Jurkat, Clone E6-1 (cell line): ENCODE results near the gene PRELID1.
"Not testable (repeated sequence)": the region's sequence is repeated elsewhere in the genome, so short reads cannot be mapped to it uniquely, and the experiment has no call there.

Source experiments
- DNase-seq: peaks from one replicate; pipeline ENCODE4 v3.0.0-alpha.2; 2011; ENCODE audit warnings: low read depth, low spot score
- H3K4me3 ChIP-seq: 2 replicates; pipeline ENCODE4 v1.5.1; 2011; ENCODE audit warnings: mild to moderate bottlenecking, low read length, control low read depth, moderate library complexity

Gene PRELID1

DNA sequence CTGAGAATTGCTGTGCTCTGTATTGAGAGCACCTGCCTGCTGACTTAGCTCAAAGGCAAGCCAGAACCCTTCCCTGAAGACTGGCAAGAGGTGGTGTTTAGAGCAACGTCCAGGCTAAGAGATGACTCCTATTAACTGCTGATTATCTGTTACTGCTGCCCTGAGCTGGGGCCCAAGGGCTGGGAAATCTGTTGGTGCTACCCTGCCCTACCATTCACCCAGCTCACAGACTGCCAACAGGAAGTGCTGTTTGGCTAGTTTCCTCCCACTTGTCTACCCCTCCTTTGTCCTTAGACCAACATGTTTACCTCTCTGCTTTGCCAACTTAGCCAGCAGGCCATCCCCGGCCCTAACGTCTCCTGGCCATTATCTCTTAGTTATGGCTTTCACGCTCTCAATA lies 7.0 kb upstream of the PRELID1 start:
- DNase-seq = no peak
- no peak overlapping the region for H3K4me3 ChIP-seq

DNA sequence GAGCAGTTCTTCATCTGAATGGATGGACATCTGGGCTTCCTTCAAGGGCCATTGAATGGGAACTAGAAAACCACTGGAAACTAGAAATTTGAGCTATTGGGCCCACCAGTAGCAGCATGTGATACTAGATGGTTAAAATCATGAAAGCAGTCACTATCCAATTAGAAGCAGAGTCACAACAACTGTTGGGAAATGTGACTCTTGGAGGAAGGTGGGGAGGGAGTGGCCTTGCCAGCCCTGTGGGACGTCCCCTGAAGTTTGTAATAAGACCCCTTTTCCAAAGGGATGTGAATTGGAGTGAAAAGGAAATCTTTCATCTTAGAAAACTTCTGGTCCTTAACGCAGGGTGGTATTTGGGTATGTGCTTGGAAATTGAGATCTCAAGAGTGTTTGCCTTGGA lies 5.7 kb upstream of the PRELID1 start:
- no peak for DNase-seq
- H3K4me3 ChIP-seq = no peak overlapping the region

DNA sequence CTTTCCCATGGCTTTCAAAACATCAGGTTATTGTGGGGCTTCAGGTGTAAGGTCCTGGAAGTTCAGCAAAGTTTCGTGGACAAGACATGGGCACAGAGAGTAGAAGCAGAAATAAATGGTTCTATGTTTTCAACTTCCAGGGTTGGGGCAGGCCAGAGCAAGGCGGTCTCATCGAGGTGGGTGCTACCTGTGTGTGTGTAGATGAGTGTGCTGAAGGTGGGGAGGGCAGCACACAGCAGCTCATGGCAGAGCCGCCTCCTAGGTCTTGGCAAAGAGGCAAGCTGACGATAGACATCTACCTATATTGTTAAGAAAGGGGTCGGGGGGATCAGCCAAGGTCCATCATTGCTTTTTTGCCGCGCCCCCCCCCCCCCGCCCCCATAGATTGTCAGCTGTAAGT lies 3.9 kb upstream of the PRELID1 start:
- no peak overlapping the region for H3K4me3 ChIP-seq
- no peak for DNase-seq

DNA sequence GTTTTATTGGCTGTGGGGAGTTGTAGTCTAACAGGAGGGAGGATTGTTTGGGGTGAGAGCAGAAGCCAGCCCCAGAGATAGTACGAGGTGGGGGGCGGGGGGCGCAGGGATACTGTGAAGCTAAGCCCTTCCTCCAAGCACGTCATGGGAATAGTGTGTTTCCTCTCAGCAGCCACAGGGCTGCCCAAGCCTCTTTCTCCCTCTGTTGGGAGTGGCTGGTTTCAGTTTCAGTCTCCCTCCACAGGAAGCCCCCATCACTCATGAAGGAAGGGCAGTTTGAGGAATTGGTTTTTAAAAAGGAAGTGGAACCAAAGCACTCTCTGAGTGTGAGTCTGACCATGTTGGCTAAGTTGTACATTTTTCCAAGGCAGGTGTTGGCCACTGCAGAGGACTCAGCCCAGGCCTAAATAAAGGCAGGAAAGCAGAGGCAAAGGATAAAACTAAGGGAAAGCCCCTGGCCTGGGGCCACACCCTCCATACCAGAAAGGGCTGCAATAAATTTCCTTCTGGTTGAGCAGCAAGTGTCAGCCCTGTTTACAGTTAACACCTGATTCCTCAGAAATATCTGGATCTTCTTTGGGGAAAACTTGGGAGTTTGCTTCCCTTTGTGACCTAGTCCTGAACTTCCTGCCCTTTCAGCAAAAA lies 3.2 kb upstream of the PRELID1 start:
- DNase-seq = peak; percentile 68
- H3K4me3 ChIP-seq = no peak overlapping the region

DNA sequence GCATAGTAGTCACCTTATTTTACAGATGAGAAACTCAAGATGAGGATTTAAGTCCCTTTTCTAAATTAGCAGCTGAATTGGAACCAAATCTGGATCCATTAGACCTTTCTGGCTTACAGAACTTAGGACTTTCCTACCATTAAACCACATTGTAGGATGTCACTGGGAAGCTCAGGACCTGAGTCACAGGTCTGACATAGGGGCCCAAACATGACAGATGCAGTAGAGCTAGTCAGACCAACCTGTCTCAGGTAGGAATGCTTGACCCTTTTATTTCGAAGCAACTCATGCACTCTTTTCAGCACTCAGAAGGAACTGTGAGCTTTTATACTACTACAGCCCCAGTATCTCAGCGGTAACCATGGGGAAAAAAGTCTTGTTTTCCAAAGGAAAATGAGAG lies 2.6 kb upstream of the PRELID1 start:
- H3K4me3 ChIP-seq = no peak overlapping the region
- DNase-seq = no peak

DNA sequence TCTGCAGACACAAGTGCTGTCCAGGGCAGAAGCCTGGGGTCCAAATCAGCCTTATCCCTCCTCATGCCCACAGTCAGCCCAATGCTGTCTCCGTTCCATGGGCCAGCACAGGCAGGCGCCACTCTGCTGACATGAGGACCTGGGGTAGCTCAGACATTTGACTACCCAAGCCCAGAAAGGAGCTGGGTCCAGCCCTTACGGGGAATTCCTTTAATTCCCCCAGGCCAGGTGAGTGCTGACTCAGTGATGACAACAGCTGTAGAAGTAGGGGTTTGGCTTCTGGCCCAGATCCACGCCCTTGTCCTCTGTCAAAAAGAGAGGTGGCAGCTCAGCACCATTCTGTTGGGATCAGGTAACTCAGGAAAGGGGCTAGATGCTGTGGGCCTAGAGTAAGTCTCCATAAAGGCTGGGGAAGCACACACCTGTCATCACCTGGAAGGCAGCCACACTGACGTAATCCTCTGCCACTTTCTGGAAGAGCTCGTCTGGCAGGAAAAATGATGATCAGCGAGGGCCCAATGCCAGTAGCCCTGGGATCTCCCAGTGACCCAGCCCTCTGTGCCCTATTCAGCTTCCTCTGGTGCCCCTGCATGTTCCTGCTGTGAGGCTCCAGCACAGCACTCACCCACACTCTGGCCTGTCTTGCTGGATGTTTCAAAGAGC lies 2.0 kb upstream of the PRELID1 start:
- H3K4me3 ChIP-seq = no peak overlapping the region
- DNase-seq = no peak

DNA sequence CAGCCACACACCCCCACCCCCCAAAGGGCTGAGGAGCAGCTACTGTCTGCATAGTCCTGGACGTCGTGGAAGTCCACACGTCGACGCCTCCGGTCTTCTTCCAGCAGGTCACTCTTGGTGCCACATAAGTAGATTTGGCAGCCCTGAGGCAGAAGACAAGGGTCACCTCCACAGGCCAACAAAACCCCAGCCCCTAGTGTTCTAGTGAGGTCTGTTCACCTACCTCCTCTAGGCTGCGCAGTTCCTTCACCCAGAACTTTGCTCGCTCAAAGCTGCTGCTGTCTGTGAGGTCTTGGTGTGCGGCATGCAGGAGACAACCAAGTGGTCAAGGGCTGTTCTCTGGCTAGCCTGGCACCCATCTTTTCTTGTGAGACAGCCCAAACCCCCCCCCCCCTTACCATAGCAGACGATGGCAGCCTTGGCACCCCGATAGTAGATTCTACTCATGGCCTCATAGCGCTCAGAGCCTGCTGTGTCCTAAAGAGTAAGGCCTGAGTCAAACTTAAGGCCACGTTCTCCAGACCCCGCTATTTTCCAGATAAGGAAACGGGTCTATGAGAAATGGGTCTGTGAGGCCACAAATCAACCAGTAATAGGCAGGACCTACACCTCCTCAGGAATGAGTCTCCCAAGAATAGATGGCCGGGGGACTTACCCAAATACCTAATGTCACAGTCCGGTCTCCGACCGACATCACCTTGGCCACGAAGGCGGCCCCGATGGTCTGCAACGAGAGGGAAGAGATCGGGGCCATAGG lies 1.1 kb upstream of the PRELID1 start:
- no peak for DNase-seq
- H3K4me3 ChIP-seq = peak overlapping the region; percentile 59

DNA sequence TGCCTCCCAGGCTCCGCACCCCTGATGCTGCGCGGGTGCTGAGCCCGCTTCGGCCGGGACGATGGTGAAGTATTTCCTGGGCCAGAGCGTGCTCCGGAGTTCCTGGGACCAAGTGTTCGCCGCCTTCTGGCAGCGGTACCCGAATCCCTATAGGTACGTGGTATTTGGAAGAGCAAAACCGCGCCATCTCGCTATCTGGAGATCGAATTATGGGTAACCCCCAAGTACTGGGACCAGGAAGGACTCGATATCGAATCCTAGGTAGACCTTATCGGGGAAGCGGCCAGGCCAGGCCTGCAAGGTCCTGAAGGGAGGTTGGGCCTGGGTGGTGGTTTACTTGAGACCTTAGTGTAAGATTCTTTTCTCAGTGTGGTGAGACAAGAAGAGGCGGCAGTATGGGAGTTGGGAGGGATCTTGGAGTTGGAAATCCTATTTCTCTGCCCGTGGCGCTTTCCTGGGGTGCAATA lies 359 bp downstream of the PRELID1 start:
- H3K4me3 ChIP-seq = peak overlapping the region; percentile 59
- DNase-seq = no peak

DNA sequence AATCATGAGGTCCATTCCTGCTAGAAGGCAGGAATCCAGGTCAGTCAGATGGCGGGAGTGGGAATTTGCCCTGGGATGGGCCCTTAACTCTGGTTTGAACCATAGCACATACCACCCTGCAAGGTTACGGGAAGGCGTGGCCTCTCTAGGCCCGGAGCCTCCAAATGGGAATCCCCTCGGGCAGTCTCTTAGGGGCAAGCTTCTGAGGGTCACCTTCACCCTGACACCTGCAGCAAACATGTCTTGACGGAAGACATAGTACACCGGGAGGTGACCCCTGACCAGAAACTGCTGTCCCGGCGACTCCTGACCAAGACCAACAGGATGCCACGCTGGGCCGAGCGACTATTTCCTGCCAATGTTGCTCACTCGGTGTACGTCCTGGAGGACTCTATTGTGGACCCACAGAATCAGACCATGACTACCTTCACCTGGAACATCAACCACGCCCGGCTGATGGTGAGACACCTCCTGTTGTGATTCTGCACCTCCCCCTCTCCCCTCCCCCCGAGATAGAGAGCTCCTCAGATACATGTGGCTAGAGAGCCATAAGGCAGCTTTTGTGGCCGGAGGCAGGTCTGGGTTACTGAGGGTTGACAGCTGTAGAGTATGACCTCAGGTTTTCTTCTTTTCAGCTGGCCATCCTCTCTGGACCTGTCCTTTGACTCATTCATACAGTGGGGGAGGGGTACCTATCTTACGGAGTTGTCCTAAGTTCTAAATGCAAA lies 957 bp downstream of the PRELID1 start:
- no peak for DNase-seq
- H3K4me3 ChIP-seq = peak overlapping the region; percentile 59

DNA sequence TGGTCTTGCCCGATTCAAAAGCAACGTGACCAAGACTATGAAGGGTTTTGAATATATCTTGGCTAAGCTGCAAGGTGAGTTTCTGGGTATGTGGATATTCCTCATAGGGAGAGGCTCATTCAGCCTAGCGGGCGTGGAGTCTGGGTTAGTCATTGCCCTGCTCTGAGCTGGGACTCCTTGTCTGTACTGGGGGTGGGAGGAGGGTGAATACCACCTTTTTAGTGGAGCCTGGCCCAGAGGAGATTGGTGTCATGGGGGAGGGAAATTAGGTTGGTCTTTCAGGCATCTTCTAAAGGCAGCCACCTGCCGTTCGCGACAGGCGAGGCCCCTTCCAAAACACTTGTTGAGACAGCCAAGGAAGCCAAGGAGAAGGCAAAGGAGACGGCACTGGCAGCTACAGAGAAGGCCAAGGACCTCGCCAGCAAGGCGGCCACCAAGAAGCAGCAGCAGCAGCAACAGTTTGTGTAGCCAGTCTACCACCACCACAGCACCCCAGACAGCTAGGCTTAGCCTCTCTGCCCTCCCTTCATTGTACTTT lies 2.6 kb downstream of the PRELID1 start:
- not testable (repeated sequence) for H3K4me3 ChIP-seq, DNase-seq

DNA sequence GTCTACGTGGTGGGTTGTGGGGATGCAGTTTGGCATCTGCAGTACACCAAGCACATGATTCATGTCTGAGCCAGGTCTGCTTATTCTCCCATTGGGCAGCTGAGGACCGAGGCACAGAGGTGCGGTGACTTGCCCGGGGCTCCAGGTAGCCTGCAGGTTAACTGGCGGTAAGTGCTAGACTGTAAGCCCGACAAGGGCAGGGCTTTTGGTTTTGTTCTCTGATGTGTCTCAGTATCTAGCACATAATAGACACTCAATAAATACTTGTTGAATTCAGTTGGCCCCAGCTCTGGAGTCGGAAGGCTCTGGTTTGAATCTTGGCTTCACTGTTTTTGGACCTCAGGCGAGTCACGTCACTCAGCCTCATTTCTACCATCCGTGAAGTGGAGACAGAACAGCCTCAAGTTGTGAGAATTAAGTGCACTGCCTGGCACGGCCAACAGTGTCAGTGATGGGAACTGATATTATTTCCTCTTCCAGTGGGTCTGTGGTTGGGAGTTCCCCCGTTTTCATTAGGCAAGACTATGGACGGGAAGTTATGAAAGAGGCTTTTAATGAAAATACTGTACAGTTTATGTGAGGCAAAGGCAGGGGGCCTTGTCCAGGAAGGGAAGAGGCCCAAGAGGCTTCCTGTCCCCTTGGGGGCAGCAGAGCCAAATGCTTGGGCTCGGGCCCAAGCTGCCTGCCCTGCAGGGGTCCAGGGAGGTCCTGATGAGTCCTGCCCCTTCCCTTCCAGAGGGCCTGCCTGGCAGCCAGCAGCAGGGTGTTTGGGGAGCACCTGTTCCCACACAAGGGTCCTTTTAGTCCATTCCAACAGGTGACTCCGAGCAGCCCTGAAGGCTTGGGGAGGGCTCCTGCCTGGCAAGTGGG lies 3.3 kb downstream of the PRELID1 start:
- H3K4me3 ChIP-seq = no peak overlapping the region
- DNase-seq = no peak

DNA sequence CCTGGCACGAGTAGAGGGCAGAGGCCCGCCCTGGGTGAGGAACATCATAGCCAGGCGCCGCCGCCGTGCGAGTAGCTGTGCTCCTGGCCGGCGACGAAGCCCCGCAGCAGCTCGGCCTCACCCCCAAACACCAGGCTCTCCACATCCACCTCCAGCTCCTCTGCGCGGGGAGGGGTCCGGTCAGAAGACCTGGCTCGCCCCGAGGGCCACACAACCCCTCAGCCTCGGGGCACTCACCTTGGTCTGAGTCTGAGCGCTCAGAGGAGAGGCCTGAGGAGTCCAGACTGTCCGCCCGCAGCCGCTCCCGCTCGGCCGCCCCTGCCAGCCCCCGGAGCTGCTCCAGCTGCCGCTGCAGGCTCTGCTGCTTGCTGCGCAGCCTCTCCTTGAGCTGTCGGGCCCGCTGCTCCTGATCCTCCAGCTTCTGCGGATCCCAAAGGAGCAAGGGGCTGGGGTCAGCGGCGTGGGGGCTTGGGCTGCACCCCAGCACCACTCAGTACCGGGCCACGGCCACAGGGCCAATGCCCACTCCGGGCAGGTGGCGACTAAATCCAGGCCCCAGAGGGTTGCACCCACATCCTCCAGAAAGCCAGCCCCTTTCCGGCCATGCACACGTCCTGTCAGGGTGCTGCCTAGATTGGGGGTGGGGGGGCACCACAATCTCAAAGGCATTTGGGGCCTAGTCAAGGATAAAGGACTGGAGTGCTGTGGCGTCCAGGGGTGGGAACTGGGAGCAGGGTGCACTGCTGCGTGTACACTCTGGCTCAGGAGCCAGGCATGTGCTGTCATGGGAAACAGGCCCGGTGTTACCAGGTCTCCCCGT lies 4.2 kb downstream of the PRELID1 start:
- H3K4me3 ChIP-seq = no peak overlapping the region
- no peak for DNase-seq

DNA sequence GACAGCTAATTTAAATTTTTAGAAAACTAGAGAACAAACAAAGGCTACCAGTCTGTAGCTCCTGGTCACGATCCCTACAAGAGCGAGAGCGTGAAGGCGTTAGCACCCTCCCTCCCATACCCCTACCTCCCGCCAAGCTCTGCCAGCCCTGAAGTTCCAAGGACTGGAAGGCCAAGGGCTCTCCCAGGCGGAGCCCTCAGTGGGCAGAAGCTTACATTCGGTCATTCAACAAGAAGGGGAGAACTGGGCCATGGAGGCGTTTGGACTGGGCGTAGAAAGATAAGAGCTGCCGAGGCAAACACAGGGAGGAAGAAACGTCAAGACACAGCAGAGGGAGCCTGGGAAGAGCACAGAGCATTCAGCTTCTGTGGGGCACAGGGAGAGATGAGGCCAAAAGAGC lies 5.1 kb downstream of the PRELID1 start:
- no peak for DNase-seq
- H3K4me3 ChIP-seq = no peak overlapping the region

DNA sequence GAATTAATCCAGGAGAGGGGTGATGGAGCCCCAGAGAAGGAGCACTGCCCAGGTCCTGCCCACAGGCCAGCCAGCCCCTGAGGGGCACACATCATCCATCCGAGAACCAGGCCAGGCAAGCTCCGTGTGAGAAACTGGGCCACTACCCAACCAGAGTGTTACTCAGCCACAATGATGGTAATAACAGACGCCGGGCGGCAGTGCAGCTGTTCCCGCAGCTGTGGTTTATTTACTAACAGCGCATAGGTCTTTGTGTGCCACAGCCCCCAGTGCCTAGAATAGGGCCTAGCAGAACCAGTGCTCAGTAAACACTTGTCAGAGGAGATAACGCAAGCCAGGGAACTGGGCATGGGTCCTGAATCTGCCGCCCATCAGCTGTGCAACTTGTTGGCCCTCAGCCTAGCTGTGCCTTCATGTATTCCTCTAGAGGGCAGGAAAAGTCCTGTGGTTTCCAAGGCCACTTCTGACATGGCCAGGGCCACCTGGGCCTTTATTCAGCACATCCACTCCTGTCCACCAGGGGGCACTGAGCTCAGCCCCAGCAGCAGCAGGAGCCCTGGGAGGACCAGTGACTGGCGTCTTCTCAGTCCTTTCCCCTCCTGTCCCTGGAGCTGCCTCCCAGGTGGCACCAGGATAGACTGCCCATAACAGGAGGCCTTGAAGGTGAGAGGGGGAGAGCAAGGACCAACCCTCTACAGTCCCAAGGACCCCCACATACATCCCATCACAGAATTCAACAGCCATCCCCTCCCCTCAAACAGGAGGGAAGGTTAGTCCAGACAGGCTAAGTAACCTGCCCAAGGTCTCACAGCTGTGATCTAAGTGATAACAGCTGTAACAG lies 6.0 kb downstream of the PRELID1 start:
- H3K4me3 ChIP-seq = no peak overlapping the region
- peak; percentile 66 for DNase-seq

DNA sequence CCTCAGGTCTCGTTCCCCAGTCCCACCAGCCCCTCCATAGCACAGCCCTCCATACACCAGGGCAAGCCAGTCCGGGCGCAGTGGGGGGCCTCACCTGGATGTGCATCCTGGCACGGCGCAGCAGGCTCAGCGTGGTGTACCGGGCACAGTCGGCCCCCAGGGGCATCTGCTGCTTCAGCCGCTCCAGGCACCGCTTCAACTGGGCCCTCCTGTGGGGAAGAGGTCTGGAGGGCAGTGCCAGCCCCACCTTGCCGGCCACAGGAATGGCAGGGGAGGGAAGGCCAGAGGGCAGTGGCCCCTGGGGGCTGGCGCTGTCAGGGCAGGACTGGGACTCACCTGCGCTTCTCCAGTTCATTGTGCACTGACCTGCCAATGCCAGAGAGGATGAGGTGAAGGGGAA lies 6.7 kb downstream of the PRELID1 start:
- peak overlapping the region; percentile 87 for H3K4me3 ChIP-seq

DNA sequence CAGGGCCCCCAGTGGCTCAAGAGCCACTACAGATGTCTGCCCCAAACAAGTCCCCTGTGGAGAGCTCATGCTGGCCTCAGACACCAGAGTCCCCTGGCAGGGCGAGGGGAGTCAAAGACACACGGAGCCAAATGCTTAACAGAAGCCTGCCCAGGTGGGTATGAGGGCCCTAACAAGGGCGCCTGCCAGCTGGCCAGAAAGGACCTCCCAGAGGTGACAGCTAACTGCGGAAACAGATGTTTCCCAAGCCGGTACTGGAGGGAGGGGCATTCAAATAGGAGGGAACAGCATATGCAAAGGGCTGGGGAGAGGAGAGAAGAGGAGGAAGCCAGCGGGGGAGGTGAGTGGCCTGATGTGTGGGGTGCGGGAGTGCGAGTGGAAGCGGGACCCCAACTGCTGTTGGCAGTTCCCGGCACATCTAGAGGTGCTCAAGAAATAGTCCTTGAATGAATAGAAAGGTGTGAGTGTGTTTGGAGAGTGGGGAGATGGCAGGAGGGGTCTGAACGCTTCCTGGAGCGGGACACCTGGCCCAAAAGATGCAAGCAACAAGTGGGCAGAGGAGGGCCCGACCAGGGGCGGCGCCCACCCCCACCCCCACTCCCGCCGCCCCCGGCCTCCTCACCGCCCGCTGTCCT lies 7.3 kb downstream of the PRELID1 start:
- H3K4me3 ChIP-seq = peak overlapping the region; percentile 87
- peak; percentile 76 for DNase-seq

More for the DNA sequence above, 6.7 kb downstream of the PRELID1 start:
- DNase-seq = no peak

DNA sequence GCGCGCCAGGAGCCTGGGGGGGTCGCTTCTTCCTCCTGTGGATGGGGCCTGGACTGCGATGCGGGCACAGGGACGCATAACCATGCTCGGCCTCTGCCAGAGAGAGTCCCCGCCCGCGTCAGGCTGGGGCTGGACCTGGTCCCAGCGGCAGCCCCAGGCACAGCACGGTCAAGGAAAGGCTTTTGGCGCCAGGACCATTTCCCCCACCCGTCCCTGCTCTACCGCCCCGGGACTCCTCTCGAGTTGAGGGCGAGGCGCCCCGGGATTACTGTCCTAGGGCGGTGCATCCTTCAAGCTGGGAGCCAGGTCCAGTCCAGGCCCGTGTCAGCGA lies 7.8 kb downstream of the PRELID1 start:
- H3K4me3 ChIP-seq = peak overlapping the region; percentile 87
- DNase-seq = no peak
